Lung microvascular endothelial cell (primary cell): Measurements from ENCODE around the gene LYRM4. TPM values are rescaled to one million over a fixed set of nuclear protein-coding genes. Genes with fewer than 3 reads are reported as not detected.

Experiments
- DNase-seq, 2 donors: peaks; one replicate each; pipeline versions ENCODE4 v3.0.0 to v3.0.0-alpha.2; 2010; ENCODE audit warnings: low read depth in 2 of 2
- total RNA-seq: library from RNA; depleted of rRNA; stranded (reverse); fragments of >200 nt; gene quantifications from 2 replicates; pipeline ENCODE4 v1.2.1, GENCODE V29; 2014

The LYRM4 gene
- total RNA-seq, 1 donor from 2014 or later, result 14.7 TPM

GRCh38 chr6:5280920-5281319 is 20.2 kb upstream of the LYRM4 start:
- no peak for DNase-seq

GRCh38 chr6:5279891-5280338 is 19.2 kb upstream of the LYRM4 start:
- no peak for DNase-seq

- DNase-seq, result no peak
These were observed 17.9 kb upstream of the LYRM4 start for GRCh38 chr6:5278565-5279120.

- no peak for DNase-seq
These were observed 17.3 kb upstream of the LYRM4 start for GRCh38 chr6:5278047-5278446.

GRCh38 chr6:5277589-5277988 is 16.8 kb upstream of the LYRM4 start:
- DNase-seq, result no peak

- DNase-seq, result no peak
These were observed 15.8 kb upstream of the LYRM4 start for GRCh38 chr6:5276581-5276980.

GRCh38 chr6:5275497-5275896 is 14.7 kb upstream of the LYRM4 start:
- DNase-seq, result no peak

GRCh38 chr6:5274231-5274630 is 13.5 kb upstream of the LYRM4 start:
- DNase-seq, result no peak

GRCh38 chr6:5271926-5272325 is 11.2 kb upstream of the LYRM4 start:
- DNase-seq, result no peak

GRCh38 chr6:5270093-5270680 is 9.4 kb upstream of the LYRM4 start:
- DNase-seq, result peak in 1 of 2 donors; percentile 14

GRCh38 chr6:5266423-5266822 is 5.7 kb upstream of the LYRM4 start:
- DNase-seq, result no peak

GRCh38 chr6:5261545-5262109 is 877 bp upstream of the LYRM4 start:
- peak; percentile 7 to 11 for DNase-seq

- peak; percentile 40 to 59 for DNase-seq
These were observed 584 bp downstream of the LYRM4 start for GRCh38 chr6:5260111-5260620.

- DNase-seq, result no peak
These were observed 1.3 kb downstream of the LYRM4 start for GRCh38 chr6:5259428-5259827.

- no peak for DNase-seq
These were observed 3.4 kb downstream of the LYRM4 start for GRCh38 chr6:5257400-5257799.

- DNase-seq, result no peak
These were observed 3.8 kb downstream of the LYRM4 start for GRCh38 chr6:5256952-5257351.

- DNase-seq, result no peak
These were observed 9.8 kb downstream of the LYRM4 start for GRCh38 chr6:5250911-5251310.

GRCh38 chr6:5250451-5250850 is 10.3 kb downstream of the LYRM4 start:
- no peak for DNase-seq

- DNase-seq, result no peak
These were observed 11.2 kb downstream of the LYRM4 start for GRCh38 chr6:5249451-5250122.

GRCh38 chr6:5248302-5249098 is 12.2 kb downstream of the LYRM4 start:
- DNase-seq, result no peak

GRCh38 chr6:5247201-5247600 is 13.5 kb downstream of the LYRM4 start:
- no peak for DNase-seq
